ENCODE data around the gene GALNT15.

The GALNT15 gene

DNA sequence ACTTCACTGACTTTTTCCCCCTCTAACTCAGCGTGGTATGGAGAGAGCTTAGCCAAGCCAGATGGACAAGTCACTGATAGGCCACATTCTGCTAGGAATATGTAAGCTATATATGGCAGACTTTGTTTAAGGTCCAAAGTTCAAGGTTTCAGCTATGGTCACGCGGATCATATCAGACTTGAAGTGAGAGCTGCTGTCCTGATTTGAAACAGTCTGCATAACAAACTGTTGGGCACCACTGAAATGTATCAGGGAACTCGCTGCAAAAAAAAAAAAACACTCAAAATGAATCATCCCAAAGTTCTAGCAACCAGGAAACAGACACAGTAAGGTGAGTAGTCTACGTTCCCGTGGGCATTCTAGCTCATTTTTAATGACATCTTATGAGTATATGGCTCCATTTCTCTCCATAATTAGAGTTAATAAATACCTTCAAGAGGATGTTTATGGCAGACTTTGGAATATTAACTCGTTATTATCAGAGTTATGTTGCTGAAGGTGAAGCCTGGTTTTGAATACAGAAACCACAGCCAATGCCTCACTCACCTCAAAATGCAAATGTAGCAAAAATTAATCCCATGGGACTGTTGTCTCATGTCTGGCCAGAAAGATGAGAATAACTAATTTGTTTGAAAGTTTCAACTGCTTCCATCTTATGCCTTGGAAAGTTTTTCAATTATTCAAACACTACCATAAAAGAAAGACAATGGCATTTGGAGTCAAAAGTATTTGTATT lies 77.9 kb downstream of the GALNT15 start:
- TF ChIP-seq CTCF (IDR thresholded peaks at IDR 0.05; ENCODE audit: low read depth, low read length), result no peak
- H3K4me3 ChIP-seq (ENCODE audit: low read depth, low read length), result no peak overlapping the region

DNA sequence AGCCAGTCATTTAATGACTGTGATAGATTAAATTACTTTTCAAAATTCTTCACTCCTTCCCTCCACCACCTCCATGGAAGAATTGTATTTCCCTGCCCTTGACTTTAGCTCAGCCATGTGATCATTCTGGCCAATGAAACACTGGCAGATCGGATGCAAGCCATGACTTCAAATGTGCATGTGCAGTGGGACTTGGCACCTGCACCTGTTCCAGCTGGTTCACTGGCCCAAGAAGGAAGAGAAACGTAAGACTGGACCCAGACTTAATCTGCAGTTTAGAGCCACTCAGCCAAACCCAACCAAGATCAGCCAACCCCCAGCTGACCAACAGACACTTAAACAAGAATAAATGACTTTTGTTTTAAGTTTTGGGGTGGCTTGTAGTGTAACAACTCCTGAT lies 78.5 kb downstream of the GALNT15 start:
- H3K9me3 ChIP-seq, result no peaks in the 10 kb centered on the region
- H3K4me1 ChIP-seq, result no peaks in the 10 kb centered on the region
- no peak for DNase-seq
- no peaks in the 10 kb centered on the region for H3K36me3 ChIP-seq
- no peak for TF ChIP-seq CTCF (IDR thresholded peaks at IDR 0.05; ENCODE audit: low read depth, low read length)
- no peak overlapping the region for H3K4me3 ChIP-seq (ENCODE audit: low read depth, low read length)
- H3K27me3 ChIP-seq, result no peaks in the 10 kb centered on the region

More for the DNA sequence above, 77.9 kb downstream of the GALNT15 start:
- Histone ChIP-seq H3K9me3 (no peaks in the 10 kb centered on the region), H3K36me3 (no peaks in the 10 kb centered on the region), H3K4me1 (no peaks in the 10 kb centered on the region), H3K27me3 (no peaks in the 10 kb centered on the region)
- DNase-seq, result no peak

- no peak overlapping the region for H3K4me3 ChIP-seq (ENCODE audit: low read depth, low read length)
- no peaks in the 10 kb centered on the region for H3K9me3 ChIP-seq
- no peaks in the 10 kb centered on the region for H3K36me3 ChIP-seq
- no peak for TF ChIP-seq CTCF (IDR thresholded peaks at IDR 0.05; ENCODE audit: low read depth, low read length)
- DNase-seq, result no peak
- no peaks in the 10 kb centered on the region for H3K4me1 ChIP-seq
- no peaks in the 10 kb centered on the region for H3K27me3 ChIP-seq
Measured at GRCh38 chr3:16253601-16254000, 79.1 kb downstream of the GALNT15 start.

DNA sequence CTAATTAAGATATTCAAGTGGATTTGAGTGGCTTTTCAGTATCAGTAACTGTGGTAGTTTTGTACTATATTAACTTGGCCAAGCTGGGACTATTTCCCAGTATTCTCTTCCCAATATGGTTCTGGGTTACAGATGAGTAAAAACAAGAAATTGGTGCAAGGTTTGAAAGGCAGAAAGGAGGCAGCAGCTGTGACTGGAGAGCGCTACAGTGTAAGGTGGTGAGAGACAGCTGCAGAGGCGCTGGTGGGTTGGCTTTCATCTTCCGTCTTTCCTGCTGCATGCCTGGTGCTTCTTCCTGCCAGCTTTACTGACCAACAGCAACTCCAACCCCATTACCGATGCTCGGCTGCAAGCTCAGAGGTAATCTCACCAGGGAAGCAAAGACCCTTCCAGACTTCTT lies 80.4 kb downstream of the GALNT15 start:
- Histone ChIP-seq H3K27me3 (no peaks in the 10 kb centered on the region), H3K4me3 (ENCODE audit: low read depth, low read length) (no peak overlapping the region), H3K36me3 (no peaks in the 10 kb centered on the region), H3K4me1 (no peaks in the 10 kb centered on the region), H3K9me3 (no peaks in the 10 kb centered on the region)
- no peak for TF ChIP-seq CTCF (IDR thresholded peaks at IDR 0.05; ENCODE audit: low read depth, low read length)
- no peak for DNase-seq

GRCh38 chr3:16255326-16255725 lies 80.8 kb downstream of the GALNT15 start:
- Histone ChIP-seq H3K27me3 (no peaks in the 10 kb centered on the region), H3K4me3 (ENCODE audit: low read depth, low read length) (no peak overlapping the region), H3K4me1 (no peaks in the 10 kb centered on the region), H3K9me3 (no peaks in the 10 kb centered on the region), H3K36me3 (no peaks in the 10 kb centered on the region)
- DNase-seq, result no peak
- TF ChIP-seq CTCF (IDR thresholded peaks at IDR 0.05; ENCODE audit: low read depth, low read length), result no peak

DNA sequence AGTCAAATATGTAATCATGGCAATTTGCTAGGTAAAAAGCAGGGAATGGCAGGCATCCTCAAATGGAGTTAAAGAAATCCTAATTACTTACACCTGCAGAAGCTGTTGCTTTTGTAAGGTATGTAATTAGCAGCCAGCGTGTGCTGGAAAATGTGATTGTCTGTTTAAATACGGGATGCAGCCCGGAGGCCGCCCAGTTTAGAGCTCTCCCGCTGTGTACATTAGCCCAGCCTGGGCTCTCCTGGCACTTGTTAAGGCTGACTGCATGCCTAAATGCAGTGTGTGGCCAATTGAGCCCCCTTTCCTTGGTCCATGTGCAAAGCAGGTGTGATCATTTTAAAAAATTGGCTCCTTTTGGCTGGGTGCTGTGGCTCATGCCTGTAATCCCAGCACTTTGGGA lies 81.2 kb downstream of the GALNT15 start:
- no peaks in the 10 kb centered on the region for H3K9me3 ChIP-seq
- no peaks in the 10 kb centered on the region for H3K27me3 ChIP-seq
- no peak for TF ChIP-seq CTCF (IDR thresholded peaks at IDR 0.05; ENCODE audit: low read depth, low read length)
- H3K4me1 ChIP-seq, result no peaks in the 10 kb centered on the region
- no peak for DNase-seq
- H3K4me3 ChIP-seq (ENCODE audit: low read depth, low read length), result no peak overlapping the region
- H3K36me3 ChIP-seq, result no peaks in the 10 kb centered on the region

All from BE2C (cell line).